DOHH2 (cell line): ENCODE results near the gene TMEM31.

ENCODE experiments used
- H3F3A ChIP-seq: fragments of 200-600 bp; sonication (generic), shearing (Covaris generic); 2 replicates; pipeline ENCODE4 v1.6.0; 2016; ENCODE audit warnings: antibody characterized with exemption, mild to moderate bottlenecking; ENCODE audit not compliant: control insufficient read depth, insufficient read depth
- H3K27ac ChIP-seq: fragments of 200-600 bp; sonication (generic); 2 replicates; pipeline ENCODE4 v1.5.1; 2014; ENCODE audit warnings: low read depth, mild to moderate bottlenecking, low read length, moderate library complexity
- H3K27me3 ChIP-seq: fragments of 200-600 bp; sonication (generic); 2 replicates; pipeline ENCODE4 v1.6.1; 2014; ENCODE audit warnings: mild to moderate bottlenecking, low read length, mixed read lengths; ENCODE audit not compliant: control insufficient read depth
- H3K36me3 ChIP-seq: fragments of 200-600 bp; sonication (generic); 2 replicates; pipeline ENCODE4 v1.6.1; 2014; ENCODE audit warnings: mild to moderate bottlenecking, low read length, moderate library complexity, mixed read lengths; ENCODE audit not compliant: control insufficient read depth
- H3K4me1 ChIP-seq: fragments of 200-600 bp; sonication (generic); 2 replicates; pipeline ENCODE4 v1.6.1; 2014; ENCODE audit warnings: mild to moderate bottlenecking, low read length, mixed read lengths; ENCODE audit not compliant: control insufficient read depth
- H3K4me2 ChIP-seq: fragments of 200-600 bp; sonication (generic); 2 replicates; pipeline ENCODE4 v1.6.0; 2014; ENCODE audit warnings: mild to moderate bottlenecking, low read length, moderate library complexity
- H3K4me3 ChIP-seq: fragments of 200-600 bp; sonication (generic); 2 replicates; pipeline ENCODE4 v1.5.1; 2014; ENCODE audit warnings: mild to moderate bottlenecking, low read length, mixed read lengths
- H3K79me2 ChIP-seq: fragments of 200-600 bp; sonication (generic); 2 replicates; pipeline ENCODE4 v1.6.1; 2014; ENCODE audit warnings: mild to moderate bottlenecking, low read length, mixed read lengths; ENCODE audit not compliant: control insufficient read depth
- H3K9me2 ChIP-seq: fragments of 200-600 bp; sonication (generic); replicated peaks from 2 replicates; pipeline ENCODE4 v1.6.1; 2014; ENCODE audit warnings: mild to moderate bottlenecking, low read length, mixed read lengths; ENCODE audit not compliant: control insufficient read depth
- H3K9me3 ChIP-seq: fragments of 200-600 bp; sonication (generic); 2 replicates; pipeline ENCODE4 v1.6.1; 2014; ENCODE audit warnings: antibody characterized with exemption, low read length, mixed read lengths; ENCODE audit not compliant: control insufficient read depth, insufficient read depth
- H4K20me1 ChIP-seq: fragments of 200-600 bp; sonication (generic); 2 replicates; pipeline ENCODE4 v1.6.0; 2014; ENCODE audit warnings: low read depth, mild to moderate bottlenecking, antibody characterized with exemption, low read length, moderate library complexity; ENCODE audit not compliant: control insufficient read depth, insufficient read depth
- CTCF ChIP-seq: fragments of 200-600 bp; sonication (generic); IDR thresholded peaks from one replicate; pipeline ENCODE4 v1.5.1; 2014; ENCODE audit warnings: antibody characterized with exemption, mild to moderate bottlenecking, low read depth, low read length; ENCODE audit not compliant: poor library complexity, severe bottlenecking
- EZH2phosphoT487 ChIP-seq: fragments of 200-600 bp; sonication (generic); IDR thresholded peaks from 2 replicates; pipeline ENCODE4 v1.6.1; 2017; ENCODE audit warnings: borderline replicate concordance, mild to moderate bottlenecking, antibody characterized with exemption, low read length, moderate library complexity, mixed read lengths

Gene TMEM31

GRCh38 chrX:103704863-103705262, 5.8 kb upstream of the TMEM31 start:
- no peaks in the 10 kb centered on the region for H3K36me3 ChIP-seq
- H3K27ac ChIP-seq = no peak overlapping the region
- no peaks in the 10 kb centered on the region for H3K79me2 ChIP-seq
- H3K4me1 ChIP-seq = no peaks in the 10 kb centered on the region
- no peak overlapping the region for H3K4me2 ChIP-seq
- H3K9me3 ChIP-seq = no peaks in the 10 kb centered on the region
- H3K27me3 ChIP-seq = no peaks in the 10 kb centered on the region
- H4K20me1 ChIP-seq = no peaks in the 10 kb centered on the region
- no peak overlapping the region for H3K4me3 ChIP-seq
- H3F3A ChIP-seq = no peaks in the 10 kb centered on the region
- TF ChIP-seq CTCF = no peak
- TF ChIP-seq EZH2phosphoT487 = no peak
- no peaks in the 10 kb centered on the region for H3K9me2 ChIP-seq

- Histone ChIP-seq H3K27ac (no peak overlapping the region), H3K4me2 (no peak overlapping the region), H3K4me3 (no peak overlapping the region), H3K9me2 (no peaks in the 10 kb centered on the region), H3K79me2 (no peaks in the 10 kb centered on the region), H3K27me3 (no peaks in the 10 kb centered on the region), H4K20me1 (no peaks in the 10 kb centered on the region), H3K4me1 (no peaks in the 10 kb centered on the region), H3K36me3 (no peaks in the 10 kb centered on the region), H3F3A (no peaks in the 10 kb centered on the region), H3K9me3 (no peaks in the 10 kb centered on the region)
- TF ChIP-seq EZH2phosphoT487 (no peak), CTCF (no peak)
Measured at GRCh38 chrX:103716962-103717361, 6.3 kb downstream of the TMEM31 start.

GRCh38 chrX:103718120-103718519, 7.4 kb downstream of the TMEM31 start:
- no peak overlapping the region for H3K27ac ChIP-seq
- H3K9me3 ChIP-seq = no peaks in the 10 kb centered on the region
- no peaks in the 10 kb centered on the region for H3K9me2 ChIP-seq
- no peaks in the 10 kb centered on the region for H3K79me2 ChIP-seq
- H3F3A ChIP-seq = no peaks in the 10 kb centered on the region
- no peaks in the 10 kb centered on the region for H3K4me1 ChIP-seq
- no peaks in the 10 kb centered on the region for H4K20me1 ChIP-seq
- H3K4me2 ChIP-seq = no peak overlapping the region
- H3K4me3 ChIP-seq = no peak overlapping the region
- TF ChIP-seq CTCF (no peak), EZH2phosphoT487 (no peak)
- no peaks in the 10 kb centered on the region for H3K27me3 ChIP-seq
- no peaks in the 10 kb centered on the region for H3K36me3 ChIP-seq

GRCh38 chrX:103722505-103722904, 11.8 kb downstream of the TMEM31 start:
- H3K4me3 ChIP-seq = no peak overlapping the region
- H3F3A ChIP-seq = no peaks in the 10 kb centered on the region
- no peak overlapping the region for H3K27ac ChIP-seq
- TF ChIP-seq CTCF (no peak), EZH2phosphoT487 (no peak)
- no peaks in the 10 kb centered on the region for H3K79me2 ChIP-seq
- no peak overlapping the region for H3K4me2 ChIP-seq
- no peaks in the 10 kb centered on the region for H3K27me3 ChIP-seq
- no peaks in the 10 kb centered on the region for H4K20me1 ChIP-seq
- no peaks in the 10 kb centered on the region for H3K36me3 ChIP-seq
- no peaks in the 10 kb centered on the region for H3K9me3 ChIP-seq
- H3K9me2 ChIP-seq = no peaks in the 10 kb centered on the region
- no peaks in the 10 kb centered on the region for H3K4me1 ChIP-seq
